Gastrocnemius medialis (tissue), 4 donors: ENCODE data around the gene PPP1R9B. TPM values are rescaled to one million over a fixed set of nuclear protein-coding genes. Genes with fewer than 3 reads are reported as not detected.
A peak's percentile ranks its signal among the peaks of the same experiment; 100 is the strongest.

Experiments
- ATAC-seq, 2 donors: fragments of 150-250 bp; one replicate each; pipeline ENCODE4 v1.9.1; 2016
- DNase-seq, 2 donors: peaks; one replicate each; pipeline ENCODE4 v3.0.0-alpha.2; 2019
- H3K27ac ChIP-seq, 4 donors: fragments of 200-600 bp; sonication (generic); 1 replicate in 1 of 4; 2 replicates in 3 of 4; pipeline ENCODE4 v1.5.1; 2016 to 2018; ENCODE audit warnings: mild to moderate bottlenecking in 2 of 4, moderate library complexity in 1 of 4
- H3K27me3 ChIP-seq, 3 donors: fragments of 200-600 bp; sonication (generic) in 2 of 3; 1 replicate in 1 of 3; 2 replicates in 2 of 3; pipeline versions ENCODE4 v1.5.1 to v1.6.0; 2016 to 2019; ENCODE audit warnings: mild to moderate bottlenecking in 1 of 3, moderate library complexity in 1 of 3
- H3K36me3 ChIP-seq, 2 donors: fragments of 200-600 bp; sonication (generic) in 1 of 2; one replicate each; pipeline ENCODE4 v1.5.1; 2017 to 2018
- H3K4me1 ChIP-seq, 2 donors: fragments of 200-600 bp; sonication (generic) in 1 of 2; one replicate each; pipeline ENCODE4 v1.5.1; 2016 to 2017; ENCODE audit warnings: mild to moderate bottlenecking in 2 of 2
- H3K4me3 ChIP-seq, 4 donors: fragments of 200-600 bp; sonication (generic) in 3 of 4; 1 replicate in 1 of 4; 2 replicates in 3 of 4; pipeline ENCODE4 v1.5.1; 2016 to 2019; ENCODE audit warnings: mild to moderate bottlenecking in 2 of 4
- H3K9me3 ChIP-seq, 3 donors: fragments of 200-600 bp; sonication (generic) in 2 of 3; 1 replicate in 1 of 3; 2 replicates in 2 of 3; pipeline ENCODE4 v1.5.1; 2016 to 2019
- CTCF ChIP-seq, 5 experiments: fragments of 450-650 bp in 3 of 5; fragments of 200-600 bp in 2 of 5; sonication (generic) in 2 of 5; IDR thresholded peaks in 4 of 5; conservative IDR thresholded peaks in 1 of 5; 1 replicate in 4 of 5; 2 replicates in 1 of 5; pipeline ENCODE4 v1.5.1; 2016 to 2019; ENCODE audit warnings: antibody characterized with exemption in 5 of 5, mild to moderate bottlenecking in 3 of 5, moderate library complexity in 3 of 5
- POLR2A ChIP-seq, 2 donors: fragments of 450-650 bp; IDR thresholded peaks; one replicate each; pipeline ENCODE4 v1.6.1; 2017; ENCODE audit warnings: antibody characterized with exemption in 2 of 2, mild to moderate bottlenecking in 2 of 2, moderate library complexity in 2 of 2
- in situ Hi-C, 4 donors: fragments of 200-750 bp; cut with MboI; loops; one replicate each; pipeline versions ENCODE4 v1.15.0 to v1.8.0; 2017; ENCODE audit warnings: low sequenced_read_pairs in 4 of 4
- intact Hi-C: fragments of 100-400 bp; cut with DNase I; formaldehyde crosslinking; loops from one replicate; pipeline ENCODE4 v1.15.1; 2023; ENCODE audit warnings: low total_unique reads
- total RNA-seq, 4 donors: library from RNA; depleted of rRNA; stranded (reverse); fragments of >200 nt; gene quantifications; one replicate each; pipeline versions ENCODE4 v1.1.0 to v1.2.3, GENCODE V29; 2016

Gene PPP1R9B
- total RNA-seq, 4 donors from 2014 or later: 4.7 to 18.8 (median 11.0) TPM

- Histone ChIP-seq H3K9me3 (no peaks in the 10 kb centered on the region), H3K27me3 (no peaks in the 10 kb centered on the region), H3K4me3 (no peak overlapping the region), H3K36me3 (no peaks in the 10 kb centered on the region), H3K4me1 (peaks cover 29 to 37% of the 10 kb centered on the region in 2 donors), H3K27ac (peak overlapping the region; percentile 19 to 45 (median 24))
- intact Hi-C loops: no loop called here
- in situ Hi-C loops: no loop called here
- DNase-seq: no peak
- no peak for TF ChIP-seq POLR2A (IDR thresholded peaks at IDR 0.05)
- TF ChIP-seq CTCF (IDR thresholded peaks at IDR 0.05 in 4 of 5, conservative IDR thresholded peaks at IDR 0.05 in 1 of 5): no peak
- no peak for ATAC-seq
Observed at GRCh38 chr17:50157891-50158290, 7.4 kb upstream of the PPP1R9B start.

GRCh38 chr17:50155115-50155819 is 4.8 kb upstream of the PPP1R9B start:
- no peaks in the 10 kb centered on the region for H3K36me3 ChIP-seq
- H3K4me1 ChIP-seq: peaks cover 32 to 34% of the 10 kb centered on the region in 2 donors
- TF ChIP-seq POLR2A (IDR thresholded peaks at IDR 0.05) (no peak), CTCF (IDR thresholded peaks at IDR 0.05 in 4 of 5, conservative IDR thresholded peaks at IDR 0.05 in 1 of 5) (no peak)
- no peaks in the 10 kb centered on the region for H3K9me3 ChIP-seq
- ATAC-seq (no peak), DNase-seq (no peak)
- no peak overlapping the region for H3K4me3 ChIP-seq
- in situ Hi-C loops: no loop called here
- no peaks in the 10 kb centered on the region for H3K27me3 ChIP-seq
- H3K27ac ChIP-seq: peak overlapping the region; percentile 59 to 91 (median 88)
- intact Hi-C loops: no loop called here

- in situ Hi-C loops: no loop called here
- intact Hi-C loops: no loop called here
- TF ChIP-seq POLR2A (IDR thresholded peaks at IDR 0.05) (no peak), CTCF (IDR thresholded peaks at IDR 0.05 in 4 of 5, conservative IDR thresholded peaks at IDR 0.05 in 1 of 5) (no peak)
- peaks cover 32 to 34% of the 10 kb centered on the region in 2 donors for H3K4me1 ChIP-seq
- no peak for DNase-seq
- peak overlapping the region; percentile 85 to 93 (median 91) for H3K27ac ChIP-seq
- H3K9me3 ChIP-seq: no peaks in the 10 kb centered on the region
- no peaks in the 10 kb centered on the region for H3K36me3 ChIP-seq
- ATAC-seq: no peak
- H3K4me3 ChIP-seq: no peak overlapping the region
- H3K27me3 ChIP-seq: no peaks in the 10 kb centered on the region
Observed at GRCh38 chr17:50154604-50155003, 4.1 kb upstream of the PPP1R9B start.

- no peak overlapping the region for H3K4me3 ChIP-seq
- DNase-seq: peak in 1 of 2 donors; percentile 78
- peaks cover 32 to 38% of the 10 kb centered on the region in 2 donors for H3K4me1 ChIP-seq
- TF ChIP-seq POLR2A (IDR thresholded peaks at IDR 0.05) (no peak), CTCF (IDR thresholded peaks at IDR 0.05 in 4 of 5, conservative IDR thresholded peaks at IDR 0.05 in 1 of 5) (no peak)
- H3K36me3 ChIP-seq: no peaks in the 10 kb centered on the region
- intact Hi-C loops: no loop called here
- H3K27me3 ChIP-seq: no peaks in the 10 kb centered on the region
- H3K27ac ChIP-seq: peak overlapping the region; percentile 85 to 93 (median 91)
- H3K9me3 ChIP-seq: no peaks in the 10 kb centered on the region
- peak in 1 of 2 donors; percentile 13 for ATAC-seq
- in situ Hi-C loops: no loop called here
Observed at GRCh38 chr17:50153650-50154575, 3.4 kb upstream of the PPP1R9B start.
